ENCODE results near the gene DHCR7.

GRCh38 chr11:71476926-71477640, 28.9 kb upstream of the DHCR7 start:
- TF ChIP-seq REST (IDR thresholded peaks at IDR 0.05; ENCODE audit: insufficient replicate concordance, low read depth) (no peak), POLR2AphosphoS5 (IDR thresholded peaks at IDR 0.05; ENCODE audit: low read depth) (no peak)
